ENCODE data around the gene AIFM2. TPM values are rescaled to one million over a fixed set of nuclear protein-coding genes. Genes with fewer than 3 reads are reported as not detected.

AIFM2 gene
- total RNA-seq, 1 donor from 2014 or later: 16.3 TPM

DNA sequence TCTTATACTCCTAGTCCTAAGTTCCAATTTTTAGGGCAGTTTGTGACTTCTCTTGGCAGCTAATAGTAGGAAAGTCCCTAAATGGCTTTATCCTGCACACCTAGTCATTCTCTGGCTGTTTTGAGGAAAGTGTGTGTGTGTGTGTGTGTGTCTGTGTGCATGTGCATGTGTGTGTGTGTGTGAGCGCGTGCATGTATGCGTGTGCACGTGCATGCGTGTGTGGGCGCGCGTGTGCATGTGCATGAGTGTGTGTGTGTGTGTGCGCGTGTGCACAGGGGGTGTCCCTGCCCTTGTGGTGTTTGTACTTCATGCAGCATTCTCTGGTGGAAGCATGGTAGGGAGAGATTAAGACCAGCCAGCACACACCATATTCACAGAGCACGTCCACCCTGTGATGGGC is 61.8 kb downstream of the AIFM2 start:
- ATAC-seq (no peak), DNase-seq (no peak)
- intact Hi-C loops (cut with micrococcal nuclease): no loop called here

DNA sequence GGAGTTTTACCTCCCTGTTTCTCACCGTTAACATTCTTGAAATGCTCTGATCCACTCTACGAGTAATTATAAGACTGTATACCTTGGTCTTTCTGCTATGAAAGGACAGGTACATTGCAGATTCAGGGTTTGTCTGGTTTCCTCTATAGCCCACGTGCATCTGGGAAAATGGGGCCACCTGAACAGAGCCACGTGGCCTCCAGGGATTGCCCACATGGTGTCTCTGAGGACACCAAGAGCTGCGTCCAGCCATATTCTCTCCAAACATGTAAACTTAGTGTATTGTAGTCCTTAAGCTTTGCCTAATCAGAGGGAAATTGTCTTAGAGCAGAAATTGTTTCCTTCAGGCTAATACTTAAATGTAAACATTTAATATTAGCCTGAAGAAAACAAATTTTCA is 63.3 kb downstream of the AIFM2 start:
- DNase-seq (no peak), ATAC-seq (no peak)
- intact Hi-C loops (cut with micrococcal nuclease): no loop called here

DNA sequence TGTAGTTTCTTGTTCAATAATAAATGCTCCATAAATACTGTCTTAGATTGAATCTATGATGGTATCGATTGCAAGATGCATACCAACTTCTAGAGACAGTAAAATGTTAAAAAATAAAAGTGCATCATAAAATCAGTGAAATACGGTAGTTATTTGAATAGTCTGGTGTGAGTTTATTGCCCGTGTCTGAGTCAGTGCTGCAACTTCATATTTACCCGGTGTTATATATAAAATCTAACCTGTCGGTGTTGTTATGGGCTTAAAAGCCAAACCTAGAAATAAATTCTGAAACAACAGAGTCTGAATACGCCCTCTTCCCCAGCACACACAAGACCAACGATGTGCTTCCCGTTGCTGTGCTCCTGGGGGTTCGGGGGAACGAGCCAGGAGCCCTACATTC is 63.7 kb downstream of the AIFM2 start:
- no peak for DNase-seq
- no peak for ATAC-seq
- intact Hi-C loops (cut with micrococcal nuclease): no loop called here

DNA sequence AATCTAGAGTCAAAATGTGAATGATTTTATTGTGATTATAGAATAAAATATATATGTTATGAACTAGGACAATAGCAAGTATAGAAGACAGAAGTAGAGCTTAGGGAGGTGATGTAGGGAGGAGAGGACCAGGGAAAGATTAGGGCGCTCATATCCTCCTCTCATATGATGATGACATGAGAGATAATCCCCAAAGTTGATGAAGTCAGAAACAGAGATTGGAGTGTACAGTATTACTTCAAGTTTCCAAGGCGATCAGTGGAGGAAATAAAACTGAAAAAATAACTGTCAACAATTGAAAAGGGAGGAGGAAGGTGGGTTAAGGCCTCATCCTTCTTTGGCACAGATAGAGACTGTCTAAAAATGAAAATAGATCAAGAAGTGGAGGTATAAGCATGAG is 65.0 kb downstream of the AIFM2 start:
- ATAC-seq (no peak), DNase-seq (no peak)
- intact Hi-C loops (cut with micrococcal nuclease): no loop called here

DNA sequence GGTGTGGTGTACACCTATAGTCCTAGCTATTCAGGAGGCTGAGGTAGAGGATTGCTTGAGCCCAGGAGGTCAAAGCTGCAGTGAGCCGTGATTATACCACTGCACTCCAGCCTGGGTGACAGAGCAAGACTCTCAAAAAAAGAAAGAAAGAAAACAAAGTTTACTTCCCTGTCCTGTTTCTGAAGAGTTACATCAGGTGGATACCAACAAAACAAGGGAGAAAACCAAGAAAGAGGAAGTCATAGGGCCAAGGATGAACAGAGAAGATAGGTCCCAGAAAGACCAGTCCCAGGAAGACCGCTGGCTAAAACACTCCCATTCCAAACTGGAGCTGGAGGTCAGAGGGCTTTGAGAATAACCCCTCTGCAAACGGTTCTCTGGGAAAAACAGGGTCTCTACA is 66.4 kb downstream of the AIFM2 start:
- intact Hi-C loops (cut with micrococcal nuclease): no loop called here
- no peak for DNase-seq
- no peak for ATAC-seq

DNA sequence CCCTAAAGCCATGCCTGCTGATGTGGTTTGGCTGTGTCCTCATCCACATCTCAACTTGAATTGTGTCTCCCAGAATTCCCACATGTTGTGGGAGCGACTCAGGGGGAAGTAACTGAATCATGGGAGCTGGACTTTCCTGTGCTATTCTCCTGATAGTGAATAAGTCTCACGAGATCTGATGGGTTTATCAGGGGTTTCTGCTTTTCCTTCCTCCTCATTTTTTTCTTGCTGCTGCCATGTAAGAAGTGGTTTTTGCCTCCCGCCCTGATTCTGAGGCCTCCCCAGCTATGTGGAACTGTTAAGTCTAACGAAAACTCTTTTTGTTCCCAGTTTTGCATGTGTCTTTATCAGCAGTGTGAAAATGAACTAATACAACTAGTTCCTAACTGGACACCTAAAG is 68.1 kb downstream of the AIFM2 start:
- ATAC-seq (no peak), DNase-seq (no peak)
- intact Hi-C loops (cut with micrococcal nuclease): no loop called here

DNA sequence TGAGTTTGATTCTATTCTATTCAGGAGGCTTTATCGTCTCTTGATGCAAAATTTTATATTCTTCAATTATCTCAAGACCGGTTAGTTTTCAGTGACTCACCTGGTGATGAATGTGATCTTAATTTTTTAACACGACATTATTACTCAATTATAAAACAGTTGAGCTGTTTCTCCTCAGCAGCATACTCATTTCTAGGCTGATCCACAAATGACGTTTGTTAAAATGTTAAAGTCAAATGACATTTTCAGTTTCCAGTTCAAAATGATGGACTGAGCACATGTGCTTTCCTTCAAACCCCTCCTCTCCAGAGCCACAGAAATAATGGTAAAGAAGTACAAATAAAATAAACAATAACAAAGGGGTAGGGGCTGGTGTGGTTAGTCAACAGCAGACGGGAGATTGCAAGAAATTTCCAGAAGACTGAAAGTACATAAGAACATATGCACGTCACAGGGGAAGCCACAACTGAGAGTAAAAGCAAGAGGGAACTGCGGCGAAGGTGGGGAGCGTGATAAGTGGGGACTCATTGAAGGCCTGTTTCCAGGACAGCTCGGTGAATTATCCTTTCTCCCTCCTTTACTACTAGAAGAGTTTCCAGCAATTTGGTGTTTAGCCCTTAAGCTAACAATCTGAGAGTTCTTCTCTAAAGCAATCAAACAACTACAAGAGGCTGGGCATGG is 69.1 kb downstream of the AIFM2 start:
- intact Hi-C loops (cut with micrococcal nuclease): no loop called here
- DNase-seq (no peak), ATAC-seq (no peak)

Other genes with a start within 250 kb of the AIFM2 start
- gene MACROH2A2, start 80.0 kb downstream of the AIFM2 start, total RNA-seq: 15.2 TPM
- 6.6 TPM for gene TYSND1, start 13.9 kb upstream of the AIFM2 start, total RNA-seq
- gene SAR1A, start 37.7 kb upstream of the AIFM2 start, total RNA-seq: 88.1 TPM
- 106 TPM for gene PPA1, start 100.6 kb upstream of the AIFM2 start, total RNA-seq
- 0.02 TPM for gene NPFFR1, start 151.2 kb upstream of the AIFM2 start, total RNA-seq
- 60.9 TPM for gene LRRC20, start 249.8 kb upstream of the AIFM2 start, total RNA-seq

All from left ventricle myocardium superior (tissue), 1 donor.